Hematopoietic multipotent progenitor cell (in vitro differentiated cells): ENCODE results near the gene GABRB1. TPM values are rescaled to one million over a fixed set of nuclear protein-coding genes. Genes with fewer than 3 reads are reported as not detected.

Source experiments
- DNase-seq, 3 donors: peaks; one replicate each; pipeline ENCODE4 v3.0.0-alpha.2; 2011 to 2015; ENCODE audit warnings: low read depth in 2 of 3, low spot score in 2 of 3
- total RNA-seq: library from RNA; depleted of rRNA; stranded (reverse); fragments of >200 nt; gene quantifications from one replicate; pipeline ENCODE4 v1.2.3, GENCODE V29; 2012

Gene GABRB1
- total RNA-seq, 1 donor = not detected

GRCh38 chr4:47043821-47044220, 12.5 kb downstream of the GABRB1 start:
- DNase-seq = no peak

DNA sequence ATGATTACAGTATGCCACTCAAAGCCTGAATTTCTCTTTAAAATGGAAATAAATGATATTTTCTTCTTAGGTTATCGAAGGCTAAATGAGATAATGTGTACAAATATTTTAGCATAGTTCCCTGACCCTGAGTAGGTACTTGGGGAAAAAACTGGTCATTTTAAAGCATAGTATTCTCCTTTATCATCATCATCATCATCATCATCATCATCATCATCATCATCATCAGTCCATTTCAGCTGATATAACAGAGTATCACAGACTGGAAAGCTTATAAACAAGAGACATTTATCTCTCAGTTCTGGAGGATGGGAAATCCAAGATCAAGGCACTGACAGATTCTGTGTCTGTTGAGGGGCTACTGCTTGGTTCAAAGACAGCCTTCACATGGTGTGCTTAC, 13.9 kb downstream of the GABRB1 start:
- no peak for DNase-seq

DNA sequence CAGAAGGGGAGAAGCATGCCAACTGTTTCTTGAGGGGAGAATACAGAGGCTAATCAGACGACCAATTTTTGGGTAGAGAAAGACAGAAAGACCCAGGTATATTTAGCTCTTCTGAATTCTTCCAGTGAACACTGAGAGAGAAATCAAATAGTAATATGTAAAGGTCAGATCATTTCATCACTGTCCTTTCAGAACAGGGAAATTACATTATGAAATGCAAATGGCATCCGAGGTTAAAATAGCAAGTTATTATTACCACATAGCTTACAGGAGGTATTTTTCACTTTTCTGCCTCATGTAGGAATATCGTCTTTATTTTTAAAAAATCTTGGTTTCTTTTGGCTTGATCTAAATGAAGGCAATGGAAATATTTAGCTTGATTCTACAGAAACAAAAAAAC, 18.0 kb downstream of the GABRB1 start:
- no peak for DNase-seq

GRCh38 chr4:47050761-47051725, 19.7 kb downstream of the GABRB1 start:
- no peak for DNase-seq

DNA sequence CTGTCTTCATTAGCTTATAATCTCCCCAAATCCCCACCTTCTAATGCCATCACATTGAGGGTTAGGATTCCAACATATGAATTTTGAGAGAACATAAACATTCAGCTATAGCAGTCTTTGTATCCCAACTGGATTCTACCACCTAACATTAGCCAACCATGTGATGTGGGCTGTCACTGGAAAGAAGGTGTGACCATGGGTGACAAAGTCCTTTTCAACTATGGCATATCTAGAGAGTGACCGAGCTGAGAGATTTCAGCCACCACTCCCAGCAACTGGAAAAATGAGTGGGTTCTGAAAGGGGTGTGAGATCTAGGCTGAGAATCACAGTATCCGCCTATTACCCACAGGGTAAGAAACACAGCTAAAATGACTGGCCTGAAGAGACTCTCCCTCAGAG, 22.1 kb downstream of the GABRB1 start:
- DNase-seq = no peak

DNA sequence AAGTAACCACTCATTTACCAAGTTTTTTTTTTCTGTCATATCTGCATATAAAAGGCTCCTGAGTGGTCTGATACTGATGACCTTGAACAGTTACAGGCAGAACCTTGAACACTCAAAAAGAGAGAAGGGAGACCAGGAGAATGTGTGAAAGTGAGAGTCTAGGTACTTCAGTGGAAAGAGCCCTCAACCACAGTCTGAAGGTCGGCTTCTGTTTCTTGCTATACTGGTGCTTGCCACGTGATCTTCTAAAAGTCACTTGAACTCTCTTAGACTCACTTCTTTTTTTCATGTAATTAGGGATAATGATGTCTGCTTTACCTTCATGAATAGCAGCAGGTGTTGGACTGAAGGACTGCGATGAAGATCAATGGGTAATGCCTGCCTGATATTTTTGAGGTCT, 22.8 kb downstream of the GABRB1 start:
- no peak for DNase-seq

DNA sequence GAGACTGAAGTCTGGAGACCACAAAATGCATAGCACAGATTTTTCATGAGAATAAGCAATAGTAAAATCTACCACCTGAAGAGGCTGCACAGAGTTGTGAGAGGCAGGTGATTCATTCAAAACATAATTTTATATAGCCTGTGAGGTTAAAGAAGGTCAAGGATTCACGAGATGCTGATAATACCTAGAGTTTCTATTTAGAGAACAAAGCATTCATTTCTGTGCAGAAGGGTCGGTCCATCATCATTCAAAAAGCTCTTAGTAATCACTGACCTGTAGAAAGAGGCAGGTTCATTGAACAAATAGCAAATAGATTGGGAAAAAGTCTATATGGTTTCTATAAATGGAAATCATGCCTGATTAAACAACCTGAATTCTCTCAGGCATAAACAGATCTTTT, 26.6 kb downstream of the GABRB1 start:
- no peak for DNase-seq

DNA sequence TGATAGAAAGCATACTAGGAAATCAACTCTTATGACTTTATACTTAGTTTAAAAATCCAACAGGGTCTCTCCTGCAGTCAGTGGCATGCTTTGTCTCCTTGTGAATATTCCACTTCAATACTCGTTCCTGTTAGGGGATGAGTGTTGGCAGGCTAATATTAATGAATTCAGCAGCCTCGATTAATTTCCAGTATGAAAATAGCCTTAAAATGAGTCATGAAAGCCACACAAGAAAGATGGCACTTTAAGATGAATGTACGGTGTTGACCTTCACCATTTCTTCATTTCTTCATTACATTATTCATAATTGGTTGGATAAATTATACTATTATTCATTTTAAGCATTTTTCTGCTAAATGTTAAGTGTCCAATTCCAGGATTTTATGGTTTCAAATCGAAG, 29.2 kb downstream of the GABRB1 start:
- no peak for DNase-seq

- no peak for DNase-seq
Observed at GRCh38 chr4:47061435-47061834, 30.1 kb downstream of the GABRB1 start.

GRCh38 chr4:47065051-47065481, 33.7 kb downstream of the GABRB1 start:
- no peak for DNase-seq

DNA sequence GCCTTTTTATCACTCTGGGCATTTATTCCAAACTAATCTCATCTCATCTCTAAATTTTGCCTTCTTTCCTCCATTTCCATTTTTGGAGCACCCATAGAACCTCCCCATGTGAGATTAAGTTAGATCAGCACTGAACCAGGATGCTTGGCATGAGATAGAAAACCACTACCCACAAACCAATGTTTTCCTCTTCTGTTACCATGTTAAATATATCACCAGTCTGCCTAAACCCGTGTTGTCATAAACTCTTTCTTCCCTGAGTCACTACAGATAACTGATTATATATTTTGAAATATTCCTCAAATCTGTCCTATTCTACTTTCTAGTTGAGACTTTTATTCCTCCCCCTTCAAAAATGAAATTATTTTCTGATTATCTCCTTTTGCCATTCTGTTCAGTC, 37.6 kb downstream of the GABRB1 start:
- DNase-seq = no peak

DNA sequence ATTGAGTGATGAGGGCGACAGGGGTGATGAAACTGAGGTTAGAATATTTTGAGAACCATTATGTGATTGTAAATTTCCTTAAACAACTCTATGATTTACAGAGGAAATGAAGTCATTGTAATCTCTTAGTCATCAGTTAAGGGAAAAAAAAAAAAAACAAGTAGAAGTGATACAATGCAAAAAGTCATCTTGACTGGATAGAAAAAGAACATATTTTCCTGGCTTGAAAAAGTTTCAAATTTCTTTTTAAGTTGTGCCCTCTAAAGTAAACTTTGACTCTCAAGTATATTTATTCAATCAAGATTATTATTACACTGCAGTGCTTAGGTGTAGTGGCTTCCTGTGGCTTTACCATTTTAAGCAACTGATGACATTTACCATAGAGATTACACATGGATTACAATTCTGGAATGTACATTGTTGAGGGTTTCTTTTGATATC, 40.6 kb downstream of the GABRB1 start:
- no peak for DNase-seq

- no peak for DNase-seq
Observed at GRCh38 chr4:47073647-47074046, 42.3 kb downstream of the GABRB1 start.

- DNase-seq = no peak
Observed at GRCh38 chr4:47074816-47075215, 43.4 kb downstream of the GABRB1 start.

DNA sequence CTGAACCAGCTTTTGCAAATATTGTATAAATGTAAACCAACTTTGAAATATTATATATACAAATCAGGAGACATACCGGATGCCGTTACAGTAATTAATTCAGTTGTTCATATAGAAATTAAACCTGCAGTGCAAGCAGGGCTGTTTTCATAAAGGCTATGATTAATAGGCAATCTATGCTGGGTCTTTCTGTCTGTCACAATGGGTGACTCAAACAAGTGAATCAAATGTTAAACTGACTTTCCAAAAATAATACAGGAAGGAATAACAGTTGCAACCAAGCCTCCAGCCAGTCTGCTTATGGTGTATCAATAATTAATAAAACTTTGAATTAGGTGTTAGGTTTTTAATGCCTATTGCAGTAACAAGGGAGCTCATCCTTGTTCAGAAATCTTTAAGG, 43.9 kb downstream of the GABRB1 start:
- DNase-seq = no peak

- no peak for DNase-seq
Observed at GRCh38 chr4:47075919-47076318, 44.6 kb downstream of the GABRB1 start.

- no peak for DNase-seq
Observed at GRCh38 chr4:47084111-47084510, 52.7 kb downstream of the GABRB1 start.

- DNase-seq = no peak
Observed at GRCh38 chr4:47084795-47085194, 53.4 kb downstream of the GABRB1 start.

- no peak for DNase-seq
Observed at GRCh38 chr4:47088298-47088697, 56.9 kb downstream of the GABRB1 start.

DNA sequence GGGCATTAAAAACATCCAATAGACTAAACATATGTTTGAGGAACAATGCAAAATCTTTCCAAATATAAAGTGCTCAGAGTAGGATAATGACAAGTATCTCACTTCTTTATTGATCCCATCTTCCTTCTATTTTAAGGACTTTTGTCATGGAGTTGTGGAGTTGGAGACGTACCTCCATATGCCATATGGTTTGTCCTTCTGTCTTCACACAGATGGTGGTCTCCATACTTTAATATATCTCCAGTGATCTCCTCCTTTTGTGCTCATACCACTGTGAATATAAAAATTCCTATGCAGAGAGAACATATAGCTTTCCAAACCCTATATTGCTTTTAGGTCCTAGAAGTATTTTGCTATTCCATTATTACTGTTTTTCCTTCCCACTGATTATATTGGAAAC, 64.5 kb downstream of the GABRB1 start:
- no peak for DNase-seq

- DNase-seq = no peak
Observed at GRCh38 chr4:47101453-47101852, 70.1 kb downstream of the GABRB1 start.

GRCh38 chr4:47104986-47105385, 73.6 kb downstream of the GABRB1 start:
- no peak for DNase-seq

GRCh38 chr4:47106561-47106960, 75.2 kb downstream of the GABRB1 start:
- DNase-seq = no peak
